GM12878 (cell line): ENCODE measurements around the gene GIPC3. TPM values are rescaled to one million over a fixed set of nuclear protein-coding genes. Genes with fewer than 3 reads are reported as not detected.

Experiments used
- ATAC-seq: fragments of 200-7000 bp; cut with Tn5 transposase; 3 replicates; pipeline ENCODE4 v1.9.1; 2020; ENCODE audit warnings: mild to moderate bottlenecking, moderate library complexity
- BruUV-seq: library from RNA; stranded (reverse); fragments of 400-500 nt; replicated peaks from 2 replicates; lab custom pipeline; 2021; lab: Mats Ljungman, UMichigan
- CTCF ChIA-PET: fragments of 300-600 bp; sonication (Branson Sonifier 250); formaldehyde crosslinking; extraction: SDS; loops from one replicate; lab custom pipeline; 2021; ENCODE audit warnings: inconsistent platforms; lab: Yijun Ruan, JAX
- POLR2A ChIA-PET: fragments of 350-600 bp; formaldehyde crosslinking; extraction: SDS; loops from one replicate; lab custom pipeline; 2021; ENCODE audit warnings: inconsistent platforms; lab: Charles Lee
- RAD21 ChIA-PET: fragments of 300-600 bp; sonication (Branson Sonifier 250); formaldehyde crosslinking; loops from one replicate; lab custom pipeline; 2023; ENCODE audit warnings: antibody characterized with exemption; ENCODE audit not compliant: unreplicated experiment; lab: Charles Lee
- SMC1A ChIA-PET: fragments of 300-600 bp; sonication (Branson Sonifier 250); formaldehyde crosslinking; loops from one replicate; lab custom pipeline; 2023; ENCODE audit not compliant: unreplicated experiment, uncharacterized antibody; lab: Charles Lee
- DNase-seq: peaks from one replicate; pipeline ENCODE4 v3.0.0-alpha.2; 2011; ENCODE audit warnings: low read depth, low spot score
- FAIRE-seq: peaks from 3 replicates; lab custom pipeline; 2011; peaks lifted over from hg19 to GRCh38; lab: Jason Lieb, UNC
- H2AFZ ChIP-seq: 2 replicates; pipeline ENCODE4 v1.6.0; 2011; ENCODE audit warnings: low read depth, low read length, control low read depth; ENCODE audit not compliant: control insufficient read depth
- H3K27ac ChIP-seq: 2 replicates; pipeline ENCODE4 v1.5.1; 2011; ENCODE audit warnings: control low read depth; ENCODE audit not compliant: control insufficient read depth, insufficient read depth
- H3K27me3 ChIP-seq, 2 experiments: replicated peaks in 1 of 2; 2 replicates each; pipeline versions ENCODE4 v1.6.0 to v1.6.1; 2011; ENCODE audit warnings: low read length in 1 of 2; ENCODE audit not compliant: control insufficient read depth in 2 of 2, insufficient read depth in 2 of 2
- H3K36me3 ChIP-seq, 2 experiments: 2 replicates each; pipeline ENCODE4 v1.5.1; 2011; ENCODE audit warnings: low read length in 1 of 2; ENCODE audit not compliant: control insufficient read depth in 2 of 2, insufficient read depth in 2 of 2
- H3K4me1 ChIP-seq: 2 replicates; pipeline ENCODE4 v1.6.1; 2011; ENCODE audit warnings: mild to moderate bottlenecking, low read length, moderate library complexity, mixed read lengths; ENCODE audit not compliant: control insufficient read depth, insufficient read depth
- H3K4me2 ChIP-seq: 2 replicates; pipeline ENCODE4 v1.6.0; 2011; ENCODE audit warnings: control low read depth; ENCODE audit not compliant: control insufficient read depth, insufficient read depth
- H3K4me3 ChIP-seq: fragments of 200-600 bp; sonication (generic); 2 replicates; pipeline ENCODE4 v1.5.1; 2016
- H3K79me2 ChIP-seq: 2 replicates; pipeline ENCODE4 v1.6.0; 2011; ENCODE audit warnings: low read length; ENCODE audit not compliant: control insufficient read depth, insufficient read depth
- H3K9ac ChIP-seq: 2 replicates; pipeline ENCODE4 v1.8.0; 2011; ENCODE audit warnings: low read length, control low read depth, mixed read lengths; ENCODE audit not compliant: control insufficient read depth, insufficient read depth
- H3K9me3 ChIP-seq: replicated peaks from 3 replicates; pipeline ENCODE4 v1.5.1; 2011; ENCODE audit warnings: mild to moderate bottlenecking, low read length; ENCODE audit not compliant: control insufficient read depth, insufficient read depth
- H4K20me1 ChIP-seq: 2 replicates; pipeline ENCODE4 v1.6.0; 2011; ENCODE audit not compliant: control insufficient read depth, insufficient read depth
- CEBPB ChIP-seq, 2 experiments: fragments of 150-350 bp in 1 of 2; IDR thresholded peaks; 2 replicates each; pipeline ENCODE4 v1.6.1; 2012 to 2014; ENCODE audit warnings: low read depth in 2 of 2, low read length in 2 of 2, borderline replicate concordance in 1 of 2, inconsistent platforms in 1 of 2
- DPF2 ChIP-seq: fragments of 450-650 bp; IDR thresholded peaks from 2 replicates; pipeline ENCODE4 v1.6.1; 2017; ENCODE audit warnings: mild to moderate bottlenecking
- EGR1 ChIP-seq, 2 experiments: IDR thresholded peaks; 1 replicate in 1 of 2; 2 replicates in 1 of 2; pipeline ENCODE4 v1.6.1; 2011 to 2012; ENCODE audit warnings: low read depth in 2 of 2, low read length in 2 of 2, borderline replicate concordance in 1 of 2, mild to moderate bottlenecking in 1 of 2, moderate library complexity in 1 of 2
- GABPA ChIP-seq: IDR thresholded peaks from 2 replicates; pipeline ENCODE4 v1.6.1; 2014; ENCODE audit warnings: antibody characterized with exemption, low read depth, mild to moderate bottlenecking, inconsistent platforms
- HSF1 ChIP-seq: fragments of 150-350 bp; IDR thresholded peaks from 2 replicates; pipeline ENCODE4 v1.6.1; 2014; ENCODE audit warnings: mild to moderate bottlenecking, low read depth, low read length
- IKZF1 ChIP-seq: fragments of 450-650 bp; conservative IDR thresholded peaks from 2 replicates; pipeline ENCODE4 v1.6.1; 2017; ENCODE audit warnings: antibody characterized with exemption, mild to moderate bottlenecking
- MEF2A ChIP-seq: IDR thresholded peaks from 2 replicates; pipeline ENCODE4 v1.6.1; 2011; ENCODE audit warnings: low read depth, mild to moderate bottlenecking, low read length, moderate library complexity; ENCODE audit not compliant: insufficient read depth
- NFYA ChIP-seq: IDR thresholded peaks from 2 replicates; pipeline ENCODE4 v1.6.1; 2011; ENCODE audit warnings: low read depth, mild to moderate bottlenecking, low read length, improper control_type of control experiment, borderline replicate concordance
- POLR2A ChIP-seq: IDR thresholded peaks from 2 replicates; pipeline ENCODE4 v1.6.1; 2011; ENCODE audit warnings: low read depth, mild to moderate bottlenecking, low read length
- RCOR1 ChIP-seq: conservative IDR thresholded peaks from 2 replicates; pipeline ENCODE4 v1.6.1; 2012; ENCODE audit warnings: low read depth, low read length, improper control_type of control experiment
- SMAD1 ChIP-seq: fragments of 450-650 bp; IDR thresholded peaks from 2 replicates; pipeline ENCODE4 v1.6.1; 2018; ENCODE audit warnings: mild to moderate bottlenecking, low read depth; ENCODE audit not compliant: partially characterized antibody
- SMARCA5 ChIP-seq: fragments of 450-650 bp; IDR thresholded peaks from 2 replicates; pipeline ENCODE4 v1.6.1; 2017; ENCODE audit warnings: mild to moderate bottlenecking
- SMC3 ChIP-seq: IDR thresholded peaks from 2 replicates; pipeline ENCODE4 v1.6.1; 2011; ENCODE audit warnings: low read length, improper control_type of control experiment, borderline replicate concordance
- SPI1 ChIP-seq: IDR thresholded peaks from 2 replicates; pipeline ENCODE4 v1.6.1; 2011; ENCODE audit warnings: low read depth, mild to moderate bottlenecking, low read length, moderate library complexity, borderline replicate concordance; ENCODE audit not compliant: insufficient read depth
- USF2 ChIP-seq: IDR thresholded peaks from 2 replicates; pipeline ENCODE4 v1.6.1; 2011; ENCODE audit warnings: low read depth, low read length, improper control_type of control experiment, borderline replicate concordance
- YBX1 ChIP-seq: fragments of 450-650 bp; IDR thresholded peaks from 2 replicates; pipeline ENCODE4 v1.6.1; 2016; ENCODE audit warnings: antibody characterized with exemption
- WGBS: methylation state at CpG from one replicate; pipeline ENCODE4 v1.1.6; 2016; ENCODE audit warnings: low lambda C conversion rate; ENCODE audit not compliant: insufficient replicate concordance, insufficient coverage; ENCODE audit errors: missing lambda C conversion rate; 5-methylcytosine and 5-hydroxymethylcytosine counted together
- in situ Hi-C: fragments of 300-500 bp; cut with MboI; formaldehyde crosslinking; loops from 9 replicates; pipeline ENCODE4 v1.14.3; 2018; ENCODE audit warnings: mixed read lengths
- intact Hi-C: fragments of 100-400 bp; cut with micrococcal nuclease; formaldehyde crosslinking; loops from one replicate; pipeline ENCODE4 v1.14.2; 2022; ENCODE audit not compliant: unreplicated experiment
- polyA plus RNA-seq, 11 experiments: library from polyadenylated mRNA; depleted of rRNA in 4 of 11; unstranded in 6 of 11; stranded (reverse) in 5 of 11; fragments of >200 nt; fragmentation: Nextera tagmentation in 4 of 11; fragmentation: Illumina TruSeq in 1 of 11; extraction: Ambion mirVana in 4 of 11; extraction: Trizol in 1 of 11; gene quantifications; 1 replicate in 1 of 11; 2 replicates in 10 of 11; pipeline versions ENCODE4 v1.2.1 to v1.2.3, GENCODE V29; 2011 to 2016; ENCODE audit warnings: inconsistent platforms in 2 of 11, missing spikeins in 2 of 11, low read depth in 1 of 11
- total RNA-seq, 4 experiments: library from RNA; depleted of rRNA in 3 of 4; stranded (reverse); fragments of >200 nt in 3 of 4; fragmentation: Illumina TruSeq in 1 of 4; extraction: Trizol in 1 of 4; gene quantifications; 2 replicates each; pipeline versions ENCODE4 v1.2.1 to v1.2.3, GENCODE V29; 2013 to 2021

Gene GIPC3
- total and polyA plus RNA-seq, 10 of the 15 experiments (the other 5 are each of a cell fraction or from before 2014, with no cell fraction given) = not detected

GRCh38 chr19:3586127-3586626 lies 899 bp downstream of the GIPC3 start (continued):
- TF ChIP-seq DPF2 = no peak
- no peak for TF ChIP-seq YBX1
- TF ChIP-seq SMC3 = peak; percentile 35; the same call in 1 of the 2 replicates
- no peak for TF ChIP-seq SMARCA5

- DNase-seq (no peak), FAIRE-seq (no peak), ATAC-seq (no peak)
- intact Hi-C loops (no loop called here), in situ Hi-C loops (no loop called here)
- Histone ChIP-seq H4K20me1 (no peaks in the 10 kb centered on the region), H3K4me2 (no peak overlapping the region), H2AFZ (no peak overlapping the region), H3K4me1 (no peaks in the 10 kb centered on the region), H3K4me3 (no peak overlapping the region), H3K9ac (no peak overlapping the region), H3K9me3 (peaks cover 2% of the 10 kb centered on the region; the same call in 1 of the 3 replicates), H3K27me3 (peaks cover 0 to 2% of the 10 kb centered on the region in 2 experiments; a peak in 1 of 4 replicates), H3K36me3 (no peaks in the 10 kb centered on the region), H3K79me2 (no peaks in the 10 kb centered on the region), H3K27ac (no peak overlapping the region)
- ChIA-PET SMC1A (interaction anchor here (0.7 kb wide), 1 partner anchor 31 kb away, joined by 3 read pairs; no protein-coding TSS in a partner anchor), RAD21 (no interaction called here), CTCF (interaction anchor here (1.8 to 1.9 kb wide), 2 partner anchors 18 to 23 kb away, joined by 4 read pairs; no protein-coding TSS in a partner anchor), POLR2A (interaction anchor here (0.6 kb wide), 1 partner anchor 17 kb away, joined by 6 read pairs; no protein-coding TSS in a partner anchor)
- WGBS = 74% methylated on average over 26 of the region's 31 CpGs
- BruUV-seq = no TSS peak
- no peak for TF ChIP-seq GABPA
- TF ChIP-seq EGR1 (IDR thresholded peaks at IDR 0.05; ENCODE audit: borderline replicate concordance in 1 of 2, low read depth in 2 of 2, low read length in 2 of 2) = no peak
- TF ChIP-seq SMAD1 = no peak
- no peak for TF ChIP-seq USF2
- TF ChIP-seq IKZF1 = no peak
- no peak for TF ChIP-seq RCOR1
- TF ChIP-seq POLR2A = no peak
- TF ChIP-seq MEF2A = no peak
- no peak for TF ChIP-seq SPI1
- TF ChIP-seq CEBPB (IDR thresholded peaks at IDR 0.05; ENCODE audit: borderline replicate concordance in 1 of 2, low read depth in 2 of 2, low read length in 2 of 2) = no peak
- TF ChIP-seq HSF1 = no peak
- TF ChIP-seq NFYA = no peak
Observed at GRCh38 chr19:3586707-3587346, 1.5 kb downstream of the GIPC3 start.
